Upper lobe of left lung (tissue), 4 donors: ENCODE data around the gene CCP110.

Experiments used
- POLR2A ChIP-seq, 4 donors: fragments of 450-650 bp; IDR thresholded peaks; one replicate each; pipeline ENCODE4 v1.5.1; 2016 to 2017; ENCODE audit warnings: antibody characterized with exemption in 4 of 4, mild to moderate bottlenecking in 2 of 4
- POLR2AphosphoS5 ChIP-seq, 2 donors: sonication (generic); formaldehyde crosslinking; IDR thresholded peaks; one replicate each; pipeline ENCODE4 v1.5.1; 2017; ENCODE audit warnings: antibody characterized with exemption in 2 of 2
- TF ChIP-seq, protein P1 (sequence below), 6 experiments: fragments of 450-650 bp in 4 of 6; fragments of 200-600 bp in 2 of 6; sonication (generic) in 2 of 6; IDR thresholded peaks; one replicate each; pipeline ENCODE4 v1.5.1; 2016 to 2019; ENCODE audit warnings: antibody characterized with exemption in 6 of 6

DNA sequence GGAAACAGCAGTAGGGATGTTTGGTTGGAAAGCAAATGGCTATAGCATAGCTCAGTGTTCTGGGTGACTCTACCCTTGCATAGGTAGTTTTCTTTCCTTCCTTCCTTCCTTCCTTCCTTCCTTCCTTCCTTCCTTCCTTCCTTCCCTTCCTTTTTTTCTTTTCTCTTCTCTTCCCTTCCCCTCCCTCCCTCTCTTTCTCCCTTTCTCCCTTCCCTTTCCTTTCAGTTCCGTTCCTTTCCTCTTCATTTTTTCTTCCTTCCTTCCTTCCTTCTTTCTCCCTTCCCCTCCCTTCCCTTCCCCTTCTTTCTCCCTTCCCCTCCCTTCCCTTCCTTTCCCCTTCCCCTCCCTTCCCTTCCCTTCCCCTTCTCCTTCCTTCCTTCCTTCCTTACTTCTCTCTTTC is 33.1 kb upstream of the CCP110 start:
- TF ChIP-seq, protein P1, sequence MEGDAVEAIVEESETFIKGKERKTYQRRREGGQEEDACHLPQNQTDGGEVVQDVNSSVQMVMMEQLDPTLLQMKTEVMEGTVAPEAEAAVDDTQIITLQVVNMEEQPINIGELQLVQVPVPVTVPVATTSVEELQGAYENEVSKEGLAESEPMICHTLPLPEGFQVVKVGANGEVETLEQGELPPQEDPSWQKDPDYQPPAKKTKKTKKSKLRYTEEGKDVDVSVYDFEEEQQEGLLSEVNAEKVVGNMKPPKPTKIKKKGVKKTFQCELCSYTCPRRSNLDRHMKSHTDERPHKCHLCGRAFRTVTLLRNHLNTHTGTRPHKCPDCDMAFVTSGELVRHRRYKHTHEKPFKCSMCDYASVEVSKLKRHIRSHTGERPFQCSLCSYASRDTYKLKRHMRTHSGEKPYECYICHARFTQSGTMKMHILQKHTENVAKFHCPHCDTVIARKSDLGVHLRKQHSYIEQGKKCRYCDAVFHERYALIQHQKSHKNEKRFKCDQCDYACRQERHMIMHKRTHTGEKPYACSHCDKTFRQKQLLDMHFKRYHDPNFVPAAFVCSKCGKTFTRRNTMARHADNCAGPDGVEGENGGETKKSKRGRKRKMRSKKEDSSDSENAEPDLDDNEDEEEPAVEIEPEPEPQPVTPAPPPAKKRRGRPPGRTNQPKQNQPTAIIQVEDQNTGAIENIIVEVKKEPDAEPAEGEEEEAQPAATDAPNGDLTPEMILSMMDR (IDR thresholded peaks at IDR 0.05), result no peak
- no peak for TF ChIP-seq POLR2A (IDR thresholded peaks at IDR 0.05)
- TF ChIP-seq POLR2AphosphoS5 (IDR thresholded peaks at IDR 0.05), result no peak
